ENCODE measurements around the gene SIPA1L3.

Gene SIPA1L3

GRCh38 chr19:37977391-37977790 lies 70.4 kb downstream of the SIPA1L3 start:
- Histone ChIP-seq H3K9me3 (ENCODE audit: insufficient read depth, low read length) (no peaks in the 10 kb centered on the region), H3K36me3 (replicated peaks; ENCODE audit: low read depth, low read length) (peaks cover 5% of the 10 kb centered on the region), H3K79me2 (ENCODE audit: low read length) (peaks cover 26% of the 10 kb centered on the region), H3K4me2 (ENCODE audit: low read length) (no peak overlapping the region), H3K27me3 (ENCODE audit: low read depth, low read length) (no peaks in the 10 kb centered on the region), H3K27ac (ENCODE audit: low read length) (0 out of 2 replicates have a peak overlapping the region, but pooled peaks have one; percentile 2), H3K4me3 (ENCODE audit: low read length) (no peak overlapping the region), H3K9ac (ENCODE audit: low read length) (no peak overlapping the region), H3K4me1 (ENCODE audit: low read length) (peaks cover 61% of the 10 kb centered on the region), H4K20me1 (ENCODE audit: insufficient read depth, low read length) (no peaks in the 10 kb centered on the region), H2AFZ (ENCODE audit: low read depth, low read length) (no peak overlapping the region)
- no peak for TF ChIP-seq CTCF (IDR thresholded peaks at IDR 0.05; ENCODE audit: low read depth, low read length)
- TF ChIP-seq EZH2phosphoT487 (IDR thresholded peaks at IDR 0.05; ENCODE audit: low read depth), result no peak

GRCh38 chr19:37977992-37978391 lies 71.0 kb downstream of the SIPA1L3 start:
- H3K4me2 ChIP-seq (ENCODE audit: low read length), result peak overlapping the region; percentile 17
- H3K9me3 ChIP-seq (ENCODE audit: insufficient read depth, low read length), result no peaks in the 10 kb centered on the region
- no peaks in the 10 kb centered on the region for H4K20me1 ChIP-seq (ENCODE audit: insufficient read depth, low read length)
- H3K36me3 ChIP-seq (replicated peaks; ENCODE audit: low read depth, low read length), result peaks cover 5% of the 10 kb centered on the region
- H3K79me2 ChIP-seq (ENCODE audit: low read length), result peaks cover 26% of the 10 kb centered on the region
- no peak for TF ChIP-seq CTCF (IDR thresholded peaks at IDR 0.05; ENCODE audit: low read depth, low read length)
- TF ChIP-seq EZH2phosphoT487 (IDR thresholded peaks at IDR 0.05; ENCODE audit: low read depth), result no peak
- H2AFZ ChIP-seq (ENCODE audit: low read depth, low read length), result no peak overlapping the region
- H3K4me3 ChIP-seq (ENCODE audit: low read length), result no peak overlapping the region
- H3K27ac ChIP-seq (ENCODE audit: low read length), result peak overlapping the region; percentile 67; the same call in 1 of the 2 replicates
- H3K4me1 ChIP-seq (ENCODE audit: low read length), result peaks cover 61% of the 10 kb centered on the region
- H3K9ac ChIP-seq (ENCODE audit: low read length), result no peak overlapping the region
- H3K27me3 ChIP-seq (ENCODE audit: low read depth, low read length), result no peaks in the 10 kb centered on the region

- peaks cover 5% of the 10 kb centered on the region for H3K36me3 ChIP-seq (replicated peaks; ENCODE audit: low read depth, low read length)
- no peaks in the 10 kb centered on the region for H3K27me3 ChIP-seq (ENCODE audit: low read depth, low read length)
- TF ChIP-seq CTCF (IDR thresholded peaks at IDR 0.05; ENCODE audit: low read depth, low read length), result no peak
- TF ChIP-seq EZH2phosphoT487 (IDR thresholded peaks at IDR 0.05; ENCODE audit: low read depth), result no peak
- H3K4me1 ChIP-seq (ENCODE audit: low read length), result peaks cover 54% of the 10 kb centered on the region
- no peaks in the 10 kb centered on the region for H4K20me1 ChIP-seq (ENCODE audit: insufficient read depth, low read length)
- H3K4me3 ChIP-seq (ENCODE audit: low read length), result peak overlapping the region; percentile 5
- peak overlapping the region; percentile 46 for H3K4me2 ChIP-seq (ENCODE audit: low read length)
- no peaks in the 10 kb centered on the region for H3K9me3 ChIP-seq (ENCODE audit: insufficient read depth, low read length)
- peak overlapping the region; percentile 46 for H3K9ac ChIP-seq (ENCODE audit: low read length)
- peak overlapping the region; percentile 67 for H3K27ac ChIP-seq (ENCODE audit: low read length)
- H3K79me2 ChIP-seq (ENCODE audit: low read length), result peaks cover 26% of the 10 kb centered on the region
- H2AFZ ChIP-seq (ENCODE audit: low read depth, low read length), result peak overlapping the region; percentile 2; the same call in 1 of the 2 replicates
These were observed 72.6 kb downstream of the SIPA1L3 start for GRCh38 chr19:37979547-37980082.

GRCh38 chr19:37980419-37981170 lies 73.6 kb downstream of the SIPA1L3 start:
- Histone ChIP-seq H3K4me2 (ENCODE audit: low read length) (peak overlapping the region; percentile 46), H3K4me3 (ENCODE audit: low read length) (no peak overlapping the region), H3K27me3 (ENCODE audit: low read depth, low read length) (no peaks in the 10 kb centered on the region), H3K27ac (ENCODE audit: low read length) (peak overlapping the region; percentile 67), H3K9me3 (ENCODE audit: insufficient read depth, low read length) (no peaks in the 10 kb centered on the region), H3K9ac (ENCODE audit: low read length) (peak overlapping the region; percentile 46), H3K36me3 (replicated peaks; ENCODE audit: low read depth, low read length) (peaks cover 5% of the 10 kb centered on the region), H3K79me2 (ENCODE audit: low read length) (peaks cover 26% of the 10 kb centered on the region), H4K20me1 (ENCODE audit: insufficient read depth, low read length) (no peaks in the 10 kb centered on the region), H3K4me1 (ENCODE audit: low read length) (peaks cover 44% of the 10 kb centered on the region), H2AFZ (ENCODE audit: low read depth, low read length) (no peak overlapping the region)
- TF ChIP-seq CTCF (IDR thresholded peaks at IDR 0.05; ENCODE audit: low read depth, low read length), result no peak
- no peak for TF ChIP-seq EZH2phosphoT487 (IDR thresholded peaks at IDR 0.05; ENCODE audit: low read depth)

Measured in OCI-LY3 (cell line).